GM19438 (cell line): Measurements from ENCODE around the gene NIPBL.
"Not testable (repeated sequence)": the region's sequence is repeated elsewhere in the genome, so short reads cannot be mapped to it uniquely, and the experiment has no call there.

Experiments used
- ATAC-seq: cut with Tn5 transposase; IDR thresholded peaks from one replicate; pipeline ENCODE4 v1.9.1; 2021; ENCODE audit warnings: low read depth; ENCODE audit not compliant: unreplicated experiment

Gene NIPBL, protein sequence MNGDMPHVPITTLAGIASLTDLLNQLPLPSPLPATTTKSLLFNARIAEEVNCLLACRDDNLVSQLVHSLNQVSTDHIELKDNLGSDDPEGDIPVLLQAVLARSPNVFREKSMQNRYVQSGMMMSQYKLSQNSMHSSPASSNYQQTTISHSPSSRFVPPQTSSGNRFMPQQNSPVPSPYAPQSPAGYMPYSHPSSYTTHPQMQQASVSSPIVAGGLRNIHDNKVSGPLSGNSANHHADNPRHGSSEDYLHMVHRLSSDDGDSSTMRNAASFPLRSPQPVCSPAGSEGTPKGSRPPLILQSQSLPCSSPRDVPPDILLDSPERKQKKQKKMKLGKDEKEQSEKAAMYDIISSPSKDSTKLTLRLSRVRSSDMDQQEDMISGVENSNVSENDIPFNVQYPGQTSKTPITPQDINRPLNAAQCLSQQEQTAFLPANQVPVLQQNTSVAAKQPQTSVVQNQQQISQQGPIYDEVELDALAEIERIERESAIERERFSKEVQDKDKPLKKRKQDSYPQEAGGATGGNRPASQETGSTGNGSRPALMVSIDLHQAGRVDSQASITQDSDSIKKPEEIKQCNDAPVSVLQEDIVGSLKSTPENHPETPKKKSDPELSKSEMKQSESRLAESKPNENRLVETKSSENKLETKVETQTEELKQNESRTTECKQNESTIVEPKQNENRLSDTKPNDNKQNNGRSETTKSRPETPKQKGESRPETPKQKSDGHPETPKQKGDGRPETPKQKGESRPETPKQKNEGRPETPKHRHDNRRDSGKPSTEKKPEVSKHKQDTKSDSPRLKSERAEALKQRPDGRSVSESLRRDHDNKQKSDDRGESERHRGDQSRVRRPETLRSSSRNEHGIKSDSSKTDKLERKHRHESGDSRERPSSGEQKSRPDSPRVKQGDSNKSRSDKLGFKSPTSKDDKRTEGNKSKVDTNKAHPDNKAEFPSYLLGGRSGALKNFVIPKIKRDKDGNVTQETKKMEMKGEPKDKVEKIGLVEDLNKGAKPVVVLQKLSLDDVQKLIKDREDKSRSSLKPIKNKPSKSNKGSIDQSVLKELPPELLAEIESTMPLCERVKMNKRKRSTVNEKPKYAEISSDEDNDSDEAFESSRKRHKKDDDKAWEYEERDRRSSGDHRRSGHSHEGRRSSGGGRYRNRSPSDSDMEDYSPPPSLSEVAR (N-terminal part only)

DNA sequence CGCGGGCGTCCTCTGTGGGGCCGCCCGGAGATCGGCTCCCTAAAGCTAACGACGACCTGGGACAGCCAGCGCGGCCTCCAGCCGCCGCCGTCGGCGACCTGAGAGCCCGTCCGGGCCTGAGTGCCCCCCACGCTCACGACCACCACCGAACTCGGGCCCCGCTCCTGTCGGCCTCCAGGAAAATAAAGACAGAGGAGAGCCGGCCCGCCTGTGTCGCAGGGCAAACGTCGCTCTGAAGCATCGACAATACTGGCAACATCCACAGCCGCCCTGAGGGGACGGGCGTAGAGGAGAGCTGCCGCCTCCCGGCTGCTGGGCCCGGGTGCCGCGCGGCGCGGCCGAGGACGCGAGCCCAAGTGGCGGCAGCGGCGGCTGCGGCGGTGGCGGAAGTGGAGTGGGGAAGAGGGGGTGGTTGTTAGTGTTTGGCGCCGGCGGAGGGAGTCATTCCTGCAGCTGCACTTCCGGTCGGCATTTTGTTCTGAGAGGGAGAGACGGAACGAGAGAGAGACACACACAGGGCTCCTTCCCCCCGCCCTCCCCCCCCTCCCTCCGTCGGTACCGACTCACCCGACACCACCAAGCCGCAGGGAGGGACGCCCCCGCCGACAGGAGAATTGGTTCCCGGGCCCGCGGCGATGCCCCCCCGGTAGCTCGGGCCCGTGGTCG, at the start of gene NIPBL:
Gene NIPBL, plus strand, starts transcription at position 471 of the 666 bp plus-strand sequence. CDS start 76,928 bp downstream, outside the sequence.
- peak; percentile 52 for ATAC-seq

DNA sequence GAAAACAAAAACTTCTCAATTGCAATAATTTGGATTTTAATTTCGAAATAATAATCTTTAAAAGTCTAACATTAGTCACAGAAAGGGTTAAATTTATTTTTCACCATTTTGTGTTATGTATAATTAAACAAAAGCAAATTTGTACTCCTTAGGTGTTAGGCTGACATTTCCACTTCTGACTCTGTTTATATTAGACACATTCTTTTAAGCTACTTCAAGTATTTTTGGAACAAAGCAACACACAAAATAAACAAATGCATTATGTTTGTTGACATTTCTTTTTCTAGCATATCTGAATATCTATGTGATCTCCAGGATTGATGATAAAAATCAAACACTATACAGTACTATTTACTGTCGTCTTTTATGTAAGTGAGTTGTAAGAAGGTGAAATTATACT, 44.3 kb upstream of the NIPBL start:
- no peak for ATAC-seq

DNA sequence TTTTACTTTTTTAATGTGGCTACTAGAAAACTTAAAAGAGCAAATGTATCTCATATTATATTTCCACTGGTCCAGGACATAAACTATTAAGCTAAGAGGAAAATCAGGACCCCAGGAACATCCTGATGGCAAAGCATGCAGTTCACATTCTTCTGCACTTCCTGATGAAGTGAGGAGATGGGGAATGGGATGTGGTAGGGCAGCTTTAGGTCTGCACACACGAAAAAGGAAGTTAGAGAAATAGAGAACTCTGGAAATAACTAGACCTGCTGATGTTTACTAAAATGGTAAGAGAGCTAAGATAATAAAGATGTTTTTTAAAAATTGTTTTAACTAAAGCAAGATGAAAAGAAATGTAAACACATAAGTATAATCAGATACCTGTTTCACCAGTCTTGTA, 39.7 kb upstream of the NIPBL start:
- ATAC-seq: no peak

DNA sequence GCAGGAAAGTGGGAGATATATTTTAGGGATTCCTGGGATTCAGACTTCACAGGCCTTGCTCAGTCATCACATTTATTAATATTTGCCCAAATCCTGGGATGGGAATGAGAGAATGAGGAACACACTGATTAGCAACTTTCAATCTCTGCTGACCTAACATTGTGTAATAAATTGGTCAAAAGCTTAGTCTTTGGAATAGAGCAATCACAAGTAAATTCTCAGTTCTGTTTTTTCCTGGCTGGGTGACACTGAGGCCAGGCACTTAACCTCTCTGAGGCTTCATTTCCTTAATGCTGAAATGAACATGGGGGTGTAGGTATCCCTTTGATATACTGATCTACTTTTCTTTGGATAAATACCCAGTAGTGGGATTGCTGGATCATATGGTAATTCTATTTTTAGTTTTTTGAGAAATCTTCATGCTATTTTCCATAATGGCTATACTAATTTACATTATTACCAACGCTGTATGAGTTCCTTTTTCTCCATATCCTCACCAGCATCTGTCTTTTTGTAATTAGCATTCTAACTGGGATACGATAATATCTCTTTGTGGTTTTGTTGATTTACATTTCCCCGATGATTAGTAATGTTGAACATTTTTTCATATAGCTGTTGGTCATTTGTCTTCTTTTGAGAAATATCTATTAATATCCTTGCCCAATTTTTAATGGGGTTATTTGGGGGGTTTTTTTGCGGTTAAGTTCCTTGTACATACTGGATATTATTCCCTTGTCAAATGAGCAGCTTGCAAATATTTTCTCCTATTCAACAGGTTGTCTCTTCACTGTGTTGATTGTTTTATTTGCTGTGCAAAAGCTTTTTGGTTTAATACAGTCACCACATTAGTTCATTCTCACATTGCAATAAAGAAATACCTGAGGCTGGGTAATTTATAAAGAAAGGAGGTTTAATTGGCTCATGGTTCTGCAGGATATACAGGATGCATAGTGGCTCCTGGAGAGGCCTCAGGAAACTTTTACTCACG, 36.8 kb upstream of the NIPBL start:
- ATAC-seq: no peak

DNA sequence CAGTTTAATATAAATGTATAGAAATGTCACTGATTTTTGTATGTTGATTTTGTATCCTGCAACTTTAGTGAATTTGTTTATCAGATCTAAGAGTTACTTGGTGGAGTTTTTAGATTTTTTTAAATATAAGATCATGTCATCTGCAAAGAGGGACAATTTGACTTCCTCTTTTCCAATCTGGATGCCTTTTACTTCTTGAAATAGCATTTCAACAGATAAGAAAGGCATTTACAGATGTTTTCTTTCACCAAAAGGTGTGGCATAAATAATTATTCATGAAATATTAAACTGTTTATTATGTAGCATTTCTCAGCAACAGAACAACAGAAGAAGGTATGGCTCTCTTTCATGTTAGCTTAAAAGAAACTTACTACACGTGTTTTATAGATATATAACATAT, 34.9 kb upstream of the NIPBL start:
- no peak for ATAC-seq

DNA sequence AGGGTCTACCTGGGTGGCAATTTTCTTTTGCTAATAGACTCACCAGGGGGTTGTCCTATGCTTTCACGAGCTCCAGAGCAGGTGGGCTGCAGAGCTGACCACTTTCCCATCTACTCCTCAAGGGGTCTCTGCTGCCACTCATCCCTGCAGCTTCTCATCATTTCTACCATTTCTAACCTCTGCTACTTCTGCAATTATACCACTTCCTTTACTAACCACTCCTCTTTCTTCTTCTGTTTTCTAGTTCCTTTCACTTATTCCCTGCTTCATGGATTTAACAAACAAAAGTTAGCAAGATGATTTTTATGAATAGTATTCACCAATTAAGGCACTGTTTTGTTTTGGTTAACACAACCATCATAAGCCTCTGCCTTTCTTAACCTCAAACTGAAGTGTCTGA, 34.5 kb upstream of the NIPBL start:
- no peak for ATAC-seq

DNA sequence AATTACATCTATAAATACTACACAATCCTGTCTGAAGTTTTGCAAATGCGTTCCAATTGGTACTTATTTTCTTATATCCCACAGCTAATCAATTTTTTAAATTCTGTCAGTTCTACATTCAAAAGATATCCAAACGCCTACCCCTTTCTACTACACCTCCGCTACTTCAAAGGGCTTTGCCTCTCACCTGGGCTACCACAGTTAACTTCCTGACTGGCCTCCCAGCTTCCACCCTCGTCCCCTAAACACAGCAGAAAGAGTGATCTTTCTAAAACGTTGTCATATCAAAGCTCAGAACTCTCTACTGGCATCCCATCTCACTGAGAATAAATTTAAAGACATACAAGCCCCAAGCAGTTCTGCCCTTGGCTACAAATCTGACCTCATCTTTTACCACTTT, 32.3 kb upstream of the NIPBL start:
- ATAC-seq: no peak

DNA sequence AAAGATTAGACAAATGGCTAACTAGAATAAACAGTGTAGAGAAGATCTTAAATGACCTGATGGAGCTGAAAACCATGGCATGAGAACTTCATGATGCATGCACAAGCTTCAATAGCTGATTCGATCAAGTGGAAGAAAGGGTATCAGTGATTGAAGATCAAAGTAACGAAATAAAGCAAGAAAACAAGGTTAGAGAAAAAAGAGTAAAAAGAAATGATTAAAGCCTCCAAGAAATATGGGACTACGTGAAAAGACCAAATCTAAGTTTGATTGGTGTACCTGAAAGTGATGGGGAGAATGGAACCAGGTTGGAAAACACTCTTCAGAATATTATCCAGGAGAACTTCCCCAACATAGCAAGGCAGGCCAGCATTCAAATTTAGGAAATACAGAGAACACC, 28.0 kb upstream of the NIPBL start:
- ATAC-seq: not testable (repeated sequence)

DNA sequence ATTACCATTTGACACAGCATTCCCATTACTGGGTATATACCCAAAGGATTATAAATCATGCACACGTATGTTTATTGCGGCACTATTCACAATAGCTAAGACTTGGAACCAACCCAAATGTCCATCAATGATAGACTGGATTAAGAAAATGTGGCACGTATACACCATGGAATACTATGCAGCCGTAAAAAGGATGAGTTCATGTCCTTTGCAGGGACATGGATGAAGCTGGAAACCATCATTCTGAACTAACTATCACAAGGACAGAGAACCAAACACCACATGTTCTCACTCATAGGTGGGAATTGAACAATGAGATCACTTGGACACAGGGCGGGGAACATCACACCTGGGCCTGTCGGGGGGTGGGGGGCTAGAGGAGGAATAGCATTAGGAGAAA, 23.7 kb upstream of the NIPBL start:
- not testable (repeated sequence) for ATAC-seq

DNA sequence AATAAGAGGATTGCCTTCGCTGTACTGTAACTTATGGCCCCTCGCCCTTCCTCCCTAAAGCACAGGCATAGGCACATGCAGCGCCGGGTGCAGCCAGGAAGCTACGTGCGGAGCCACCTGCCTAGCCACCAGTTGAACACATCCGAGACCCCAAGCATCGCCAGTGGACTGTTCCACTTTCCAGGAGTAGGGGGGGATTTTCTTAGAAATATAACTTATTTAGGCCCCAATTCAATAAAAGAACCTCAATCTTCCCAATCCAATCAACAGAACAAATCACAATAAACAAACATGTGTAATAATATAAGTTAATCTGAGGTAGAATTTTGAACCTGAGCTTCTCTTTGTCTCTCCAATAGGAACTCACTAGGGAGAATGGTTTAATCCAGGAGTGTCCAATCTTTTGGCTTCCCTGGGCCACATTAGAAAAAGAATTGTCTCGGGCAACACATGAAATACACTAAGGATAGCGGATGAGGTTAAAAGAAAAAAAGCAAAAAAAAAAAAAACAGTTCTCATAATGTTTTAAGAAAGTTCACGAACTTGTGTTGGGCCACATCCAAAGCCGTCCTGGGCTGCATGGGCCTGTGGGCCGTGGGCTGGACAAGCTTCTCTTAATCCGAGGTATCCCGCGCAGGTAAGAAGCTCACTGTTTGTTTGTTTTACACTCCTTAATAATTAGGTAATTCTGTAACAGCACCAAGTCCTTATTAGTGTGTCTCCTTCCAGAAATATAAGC, 22.0 kb upstream of the NIPBL start:
- ATAC-seq: no peak

DNA sequence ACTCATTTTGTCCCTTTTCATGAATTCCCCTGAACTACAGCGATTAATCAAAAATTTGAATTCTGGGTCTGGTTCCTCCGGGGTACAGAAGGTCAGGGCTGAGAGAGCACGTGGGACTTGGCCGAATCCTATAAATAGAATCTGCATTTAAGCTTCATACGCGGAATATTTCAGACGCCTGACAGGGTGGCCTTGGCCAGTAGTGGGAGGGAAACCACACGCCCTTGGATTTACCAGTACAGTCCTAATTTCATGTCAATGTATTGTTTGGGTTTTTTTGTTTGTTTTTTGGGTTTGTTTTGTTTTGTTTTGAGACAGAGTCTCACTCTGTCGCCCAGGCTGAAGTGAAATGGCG, 21.5 kb upstream of the NIPBL start:
- ATAC-seq: no peak

DNA sequence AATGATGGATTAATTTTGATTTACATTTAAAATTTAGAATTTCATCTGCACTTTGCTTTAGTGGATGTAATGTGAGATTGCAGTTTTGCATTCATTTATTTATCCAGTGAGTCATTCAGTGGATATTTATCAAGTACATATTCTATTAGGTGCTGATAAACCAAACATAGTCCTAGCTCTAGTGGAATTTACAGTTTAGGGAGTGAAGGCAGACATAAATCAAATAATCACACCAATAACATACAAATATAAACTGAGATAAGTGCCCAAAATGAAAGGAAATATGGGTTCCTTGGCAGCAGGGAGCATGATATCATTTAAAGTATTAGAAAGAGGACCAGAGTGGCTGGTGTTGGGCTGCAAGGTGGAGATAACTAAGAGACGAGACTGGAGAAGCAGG, 14.7 kb upstream of the NIPBL start:
- ATAC-seq: no peak

DNA sequence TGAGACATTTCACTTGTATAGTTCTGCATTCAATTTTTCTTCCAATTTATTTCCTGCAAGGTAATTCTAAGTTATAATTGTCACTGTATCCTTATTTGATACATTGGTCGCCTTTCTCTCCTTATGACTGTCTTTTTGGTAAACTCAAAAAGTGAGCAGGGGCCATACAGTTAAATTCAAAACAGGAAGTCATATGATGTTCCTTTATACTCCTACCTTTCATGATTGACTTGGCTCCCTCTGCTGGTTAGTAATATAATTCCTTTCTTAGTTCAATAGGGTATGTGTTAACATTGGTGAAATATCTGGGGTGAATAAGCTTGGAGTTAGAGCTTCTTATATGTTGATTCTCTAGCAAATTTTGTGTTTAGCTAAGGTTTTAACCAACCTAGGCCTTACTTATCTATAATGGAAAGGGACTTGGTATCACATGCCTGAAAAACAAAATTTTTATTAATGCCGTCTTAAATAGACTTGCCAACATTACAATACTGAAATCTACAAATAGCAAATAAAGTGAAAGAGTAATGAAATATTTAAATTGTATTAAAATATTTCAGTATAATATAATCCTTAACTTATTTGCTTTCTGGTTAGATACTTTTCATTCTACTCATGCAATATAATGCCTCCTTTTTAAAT, 6.0 kb upstream of the NIPBL start:
- ATAC-seq: peak; percentile 74

DNA sequence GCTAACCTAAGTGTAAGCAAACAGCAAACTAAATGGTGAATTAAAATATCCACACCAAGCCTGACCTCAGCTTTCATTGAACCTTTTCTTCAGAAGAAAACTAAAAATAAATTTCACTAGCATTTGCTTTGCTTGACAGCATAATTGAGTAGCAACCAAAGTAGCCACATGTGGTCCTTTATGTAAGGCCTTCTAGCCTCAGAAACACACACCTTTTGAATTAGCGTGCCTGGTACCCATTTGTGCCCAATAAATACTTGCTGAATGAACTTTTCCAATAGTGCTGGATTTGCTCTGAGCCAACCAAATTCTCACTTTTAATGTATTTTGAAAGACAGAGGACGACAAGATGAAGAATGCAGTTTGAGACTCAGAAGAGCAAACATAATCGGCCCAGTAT, 2.1 kb upstream of the NIPBL start:
- ATAC-seq: no peak

DNA sequence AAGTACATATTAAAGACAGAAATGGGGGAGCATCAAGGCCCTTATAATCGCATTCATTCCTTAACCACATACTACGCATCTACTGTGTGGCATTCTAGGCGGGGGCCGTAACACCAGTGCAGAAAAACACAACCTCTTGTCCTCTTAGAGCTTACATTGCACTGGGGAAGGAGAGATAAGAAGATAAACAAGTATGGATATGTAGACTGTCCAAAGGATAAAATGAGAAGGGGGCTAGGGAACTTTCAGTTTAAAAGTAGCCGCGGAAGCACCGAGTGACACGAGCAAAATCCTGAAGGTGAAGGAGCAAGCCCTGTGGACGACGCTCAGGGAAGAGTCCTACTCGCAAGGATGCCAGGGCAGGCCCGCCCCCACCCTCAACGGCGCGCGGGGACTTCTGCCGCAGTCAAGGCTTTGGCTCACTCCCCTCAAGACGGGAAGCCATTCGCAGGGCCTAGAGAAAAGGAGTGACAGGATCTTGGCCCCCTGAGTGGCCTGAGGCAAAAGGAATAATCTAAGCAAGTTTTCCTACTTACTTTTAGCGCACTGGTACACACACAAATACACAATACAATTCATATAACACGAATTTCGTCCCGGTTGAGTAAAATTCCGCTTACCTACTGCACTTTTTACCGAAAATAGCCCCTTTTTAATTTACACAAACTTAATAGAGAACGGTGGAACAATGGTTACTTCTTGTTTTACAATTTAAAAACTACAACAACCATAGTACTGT, 1.3 kb upstream of the NIPBL start:
- no peak for ATAC-seq

DNA sequence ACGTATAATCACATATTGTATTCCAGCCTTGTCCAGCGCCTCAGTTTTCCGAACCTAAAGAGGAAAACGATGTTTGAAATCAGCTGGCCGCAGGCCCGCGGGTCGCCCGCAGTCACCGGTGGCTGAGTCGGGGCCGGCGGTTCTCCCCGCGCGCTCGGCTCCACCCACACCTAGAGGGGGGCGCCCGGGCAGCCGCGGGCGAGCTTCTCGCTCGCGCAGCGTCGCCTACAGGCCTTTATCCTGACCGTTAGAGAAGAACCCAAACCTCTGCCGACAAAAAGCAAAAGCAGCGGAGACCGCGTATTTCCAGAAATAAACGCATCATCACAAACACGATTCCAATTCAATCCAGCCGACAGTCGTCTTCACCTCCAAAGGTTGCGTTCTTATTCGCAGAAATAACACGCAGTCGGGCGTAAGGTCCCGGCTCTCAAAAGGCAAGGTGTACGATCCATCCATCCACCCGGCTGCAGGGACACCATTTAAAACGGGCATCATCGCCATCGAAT, 725 bp upstream of the NIPBL start:
- ATAC-seq: peak; percentile 59

DNA sequence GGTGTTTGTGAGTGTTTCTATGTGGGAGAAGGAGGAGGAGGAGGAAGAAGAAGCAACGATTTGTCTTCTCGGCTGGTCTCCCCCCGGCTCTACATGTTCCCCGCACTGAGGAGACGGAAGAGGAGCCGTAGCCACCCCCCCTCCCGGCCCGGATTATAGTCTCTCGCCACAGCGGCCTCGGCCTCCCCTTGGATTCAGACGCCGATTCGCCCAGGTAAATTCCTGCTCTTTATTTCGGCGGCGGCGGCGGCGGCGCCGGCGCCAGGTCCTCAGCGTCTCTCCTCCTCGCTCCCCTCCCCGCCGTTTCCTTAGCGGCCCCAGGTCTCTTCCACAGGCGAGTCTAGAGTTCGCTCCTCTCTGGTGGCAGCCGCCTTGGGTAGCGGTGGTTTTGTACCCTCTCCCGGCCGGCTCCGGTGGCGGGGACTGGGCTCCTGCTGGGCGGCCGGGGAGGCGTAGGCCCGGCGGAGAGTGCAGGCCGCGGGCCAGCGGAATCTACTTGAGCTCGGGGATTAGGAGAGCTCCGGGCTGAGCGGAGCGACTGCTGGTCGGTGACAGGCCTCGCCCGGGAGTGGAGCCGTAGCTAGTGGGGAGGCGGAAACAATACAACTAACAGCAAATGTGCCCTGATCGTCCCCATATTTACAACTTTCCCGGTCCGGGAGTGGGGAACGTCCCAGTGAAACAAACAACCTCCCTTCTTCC, 547 bp downstream of the NIPBL start:
- ATAC-seq: peak; percentile 32
